ENCODE results near the gene RTN4.
A peak's percentile ranks its signal among the peaks of the same experiment; 100 is the strongest.

Gene RTN4

DNA sequence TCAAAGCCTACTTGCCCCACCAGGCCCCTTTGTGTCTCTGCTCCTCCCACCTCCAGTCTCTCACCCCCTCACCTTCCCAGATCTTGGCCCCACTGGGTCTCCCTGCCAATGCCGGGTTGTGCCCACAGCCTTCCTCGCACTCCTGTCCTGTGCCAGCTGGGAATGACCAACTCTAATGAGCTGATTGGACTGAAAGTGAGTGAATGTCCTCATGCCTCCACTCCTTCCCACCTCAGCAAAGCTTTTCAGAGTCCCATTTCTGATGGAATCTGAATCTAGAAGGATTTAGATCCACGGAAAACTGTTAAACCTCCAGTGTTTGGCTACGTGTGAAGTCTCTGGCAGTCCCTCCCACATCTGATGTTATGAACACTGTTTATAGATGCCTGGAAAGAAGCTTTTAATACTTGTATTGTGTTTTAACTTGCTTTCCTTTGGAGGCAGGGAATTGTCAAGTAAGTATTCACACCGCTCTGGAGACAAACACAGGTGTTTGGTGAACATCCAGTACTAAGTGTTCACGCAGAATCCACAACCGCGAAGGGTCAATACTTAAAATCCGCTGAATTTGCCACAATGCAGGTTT, 103.9 kb downstream of the RTN4 start:
- TF ChIP-seq, protein P1, sequence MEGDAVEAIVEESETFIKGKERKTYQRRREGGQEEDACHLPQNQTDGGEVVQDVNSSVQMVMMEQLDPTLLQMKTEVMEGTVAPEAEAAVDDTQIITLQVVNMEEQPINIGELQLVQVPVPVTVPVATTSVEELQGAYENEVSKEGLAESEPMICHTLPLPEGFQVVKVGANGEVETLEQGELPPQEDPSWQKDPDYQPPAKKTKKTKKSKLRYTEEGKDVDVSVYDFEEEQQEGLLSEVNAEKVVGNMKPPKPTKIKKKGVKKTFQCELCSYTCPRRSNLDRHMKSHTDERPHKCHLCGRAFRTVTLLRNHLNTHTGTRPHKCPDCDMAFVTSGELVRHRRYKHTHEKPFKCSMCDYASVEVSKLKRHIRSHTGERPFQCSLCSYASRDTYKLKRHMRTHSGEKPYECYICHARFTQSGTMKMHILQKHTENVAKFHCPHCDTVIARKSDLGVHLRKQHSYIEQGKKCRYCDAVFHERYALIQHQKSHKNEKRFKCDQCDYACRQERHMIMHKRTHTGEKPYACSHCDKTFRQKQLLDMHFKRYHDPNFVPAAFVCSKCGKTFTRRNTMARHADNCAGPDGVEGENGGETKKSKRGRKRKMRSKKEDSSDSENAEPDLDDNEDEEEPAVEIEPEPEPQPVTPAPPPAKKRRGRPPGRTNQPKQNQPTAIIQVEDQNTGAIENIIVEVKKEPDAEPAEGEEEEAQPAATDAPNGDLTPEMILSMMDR (IDR thresholded peaks at IDR 0.05) = no peak
- Histone ChIP-seq H3K4me3 (no peak overlapping the region), H3K27ac (peak overlapping the region; percentile 13 to 87)
- no peak for DNase-seq (ENCODE audit: low spot score)

DNA sequence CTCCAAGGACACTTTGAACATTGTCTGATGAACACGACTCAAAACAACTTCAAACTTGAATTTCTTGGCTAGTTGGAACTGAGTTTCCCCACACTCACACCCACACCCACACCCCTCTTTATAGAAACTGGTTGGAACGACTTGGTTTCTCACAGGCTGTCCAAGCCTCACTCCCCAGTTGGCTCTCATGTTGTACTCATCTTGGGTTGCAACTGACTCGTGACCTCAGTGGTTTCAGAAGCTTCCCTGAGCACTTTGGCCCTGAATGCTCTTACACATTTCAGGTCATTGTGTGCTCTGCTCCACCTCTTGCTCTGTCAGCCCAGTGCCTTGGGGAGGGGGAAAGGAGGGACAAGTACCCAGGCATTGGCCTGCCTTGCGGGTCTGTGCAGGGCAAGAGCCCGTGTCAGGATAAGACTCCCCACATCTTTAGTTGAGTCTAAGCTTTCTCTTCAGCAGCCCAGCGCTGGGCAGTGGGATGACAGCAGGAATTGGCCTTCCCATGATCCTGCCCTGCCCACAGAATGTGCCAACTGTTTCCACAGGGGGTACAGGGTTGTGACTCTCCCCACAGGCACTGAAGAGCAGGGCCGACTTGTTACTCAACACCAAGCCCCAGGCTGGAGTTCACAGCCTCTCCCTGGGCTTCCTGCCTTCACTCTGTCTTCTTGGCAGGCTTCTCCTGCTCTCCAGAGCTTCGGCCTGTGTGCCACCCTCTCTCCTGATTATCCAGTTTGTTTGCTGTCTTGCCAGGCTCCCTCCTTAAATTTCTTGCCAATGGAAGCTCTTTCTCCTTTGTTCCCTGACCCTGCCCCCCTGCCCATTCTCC, 104.6 kb downstream of the RTN4 start:
- peak; percentile 83 for DNase-seq (ENCODE audit: low spot score)
- peak overlapping the region; percentile 13 to 87 for H3K27ac ChIP-seq
- TF ChIP-seq, protein P1 (IDR thresholded peaks at IDR 0.05) = no peak
- H3K4me3 ChIP-seq = peak overlapping the region; percentile 21

DNA sequence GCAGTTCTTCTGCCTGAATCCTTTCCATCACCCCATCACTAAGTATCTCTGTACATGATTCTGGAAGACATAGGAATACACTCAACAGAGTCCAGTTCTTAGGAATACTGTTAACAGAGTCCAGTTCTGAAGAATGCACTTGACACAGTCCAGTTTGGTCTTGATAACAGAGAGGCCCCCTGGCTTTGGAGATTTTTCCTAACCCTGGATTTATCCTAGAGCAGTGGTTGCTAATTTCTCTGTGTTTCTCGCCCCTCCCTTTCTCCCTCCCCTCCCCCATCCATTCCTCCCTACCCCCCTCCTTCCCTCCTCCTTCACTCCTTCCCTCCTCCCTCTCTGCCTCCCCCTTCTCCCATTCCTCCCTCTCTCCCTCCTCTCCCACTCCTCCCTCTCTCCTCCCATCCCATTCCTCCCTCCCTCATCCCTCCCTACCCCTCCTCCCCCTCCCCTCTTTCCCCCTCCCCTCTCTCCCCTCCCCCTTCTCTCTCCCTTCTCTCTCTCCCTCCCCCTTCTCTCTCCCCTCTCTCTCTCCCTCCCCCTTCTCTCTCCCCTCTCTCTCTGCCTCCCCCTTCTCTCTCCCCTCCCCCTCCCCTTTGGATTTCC, 105.4 kb downstream of the RTN4 start:
- Histone ChIP-seq H3K4me3 (no peak overlapping the region), H3K27ac (peak overlapping the region in 1 of 2 donors; percentile 87)
- no peak for DNase-seq (ENCODE audit: low spot score)
- TF ChIP-seq, protein P1 (IDR thresholded peaks at IDR 0.05) = no peak

DNA sequence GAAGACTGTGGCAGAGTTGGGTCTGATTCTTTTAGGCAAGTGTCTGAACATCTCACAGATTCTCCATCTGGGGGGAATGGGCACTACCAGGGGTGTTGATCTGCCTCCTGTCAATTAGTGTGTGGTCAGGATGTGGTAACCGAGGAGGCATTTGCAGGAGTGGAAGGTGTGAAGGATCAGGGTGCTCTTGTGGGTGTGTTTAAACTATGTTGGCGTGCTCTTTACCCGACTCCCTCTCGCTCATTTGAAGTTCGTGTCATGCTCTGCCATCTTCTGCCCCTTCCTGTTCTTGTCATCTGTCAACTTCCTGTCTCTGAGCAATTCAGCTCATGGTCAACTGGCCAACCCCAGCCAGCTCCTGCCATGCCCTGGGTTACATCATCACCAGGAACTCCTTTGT, 107.9 kb downstream of the RTN4 start:
- DNase-seq (ENCODE audit: low spot score) = no peak
- Histone ChIP-seq H3K27ac (no peak overlapping the region), H3K4me3 (no peak overlapping the region)
- TF ChIP-seq, protein P1 (IDR thresholded peaks at IDR 0.05) = no peak

DNA sequence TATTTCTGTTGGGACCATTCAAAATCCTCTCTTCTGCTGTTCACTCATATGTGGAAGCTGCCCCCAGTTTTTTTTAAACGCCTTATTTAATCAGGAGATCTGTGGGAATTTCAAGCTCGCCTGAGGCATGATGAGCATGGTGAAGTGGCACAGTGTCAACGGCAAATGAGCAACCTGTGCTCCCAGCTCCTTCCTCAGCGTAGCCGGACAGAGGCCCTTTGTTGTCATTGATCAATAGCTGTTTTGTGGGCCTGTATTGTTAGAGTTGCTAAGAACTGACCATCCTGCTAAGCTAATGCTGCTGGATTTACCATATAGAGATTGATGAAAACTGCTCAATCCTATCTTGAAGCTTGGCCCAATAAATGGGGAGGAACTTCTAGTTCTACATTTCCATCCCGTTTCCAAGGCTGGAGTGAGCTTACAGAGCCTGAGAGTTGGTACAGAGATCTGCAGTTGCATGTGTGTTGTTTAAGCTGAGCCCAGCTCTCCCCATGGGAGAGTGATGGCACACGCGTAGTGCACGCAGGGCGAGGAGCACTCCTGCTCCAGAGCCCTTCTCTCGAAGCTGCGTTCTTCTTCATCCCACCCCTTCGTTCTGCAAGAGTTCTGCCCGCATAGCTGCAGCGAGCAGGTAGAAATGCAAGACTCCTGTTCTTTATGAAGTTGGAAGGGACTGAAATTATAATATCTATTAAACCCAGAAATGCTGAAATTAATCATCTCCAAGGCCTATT, 108.8 kb downstream of the RTN4 start:
- no peak overlapping the region for H3K4me3 ChIP-seq
- no peak for DNase-seq (ENCODE audit: low spot score)
- no peak overlapping the region for H3K27ac ChIP-seq
- TF ChIP-seq, protein P1 (IDR thresholded peaks at IDR 0.05) = no peak

DNA sequence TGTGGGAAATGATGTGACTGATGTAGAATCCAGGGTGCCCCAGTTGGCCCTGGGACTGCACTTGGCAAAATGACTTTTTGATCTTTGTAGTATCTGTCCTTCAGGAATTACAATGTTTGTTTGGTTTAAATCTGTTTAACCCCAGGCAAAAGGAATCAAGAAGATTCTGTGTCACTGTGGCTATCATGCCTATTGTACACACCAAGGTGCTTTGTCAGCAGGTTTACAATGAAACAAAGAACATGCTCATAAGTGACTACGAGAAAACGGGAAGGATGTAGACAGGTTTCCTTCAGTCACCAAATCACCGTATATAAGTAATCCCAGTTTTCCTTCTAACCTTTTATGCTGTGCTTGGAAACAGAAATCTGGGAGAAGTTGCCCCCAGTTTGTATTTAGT, 109.5 kb downstream of the RTN4 start:
- no peak overlapping the region for H3K27ac ChIP-seq
- DNase-seq (ENCODE audit: low spot score) = no peak
- TF ChIP-seq, protein P1 (IDR thresholded peaks at IDR 0.05) = no peak
- no peak overlapping the region for H3K4me3 ChIP-seq

Data from coronary artery (tissue), 2 donors.